MM.1S (cell line): Measurements from ENCODE around the gene ADAMTS12.

Source experiments
- DNase-seq: peaks from one replicate; pipeline ENCODE4 v3.0.0-alpha.2; 2015
- H2AFZ ChIP-seq: fragments of 300-600 bp; sonication (generic); 2 replicates; pipeline ENCODE4 v1.6.0; 2016; ENCODE audit warnings: antibody characterized with exemption, low read length
- H3F3A ChIP-seq: fragments of 300-600 bp; sonication (generic); 2 replicates; pipeline ENCODE4 v1.6.1; 2016; ENCODE audit warnings: mild to moderate bottlenecking, antibody characterized with exemption, low read length, moderate library complexity, mixed read lengths; ENCODE audit not compliant: insufficient read depth
- H3K27ac ChIP-seq: fragments of 300-600 bp; sonication (generic); 2 replicates; pipeline ENCODE4 v1.5.1; 2016; ENCODE audit warnings: mild to moderate bottlenecking, low read length
- H3K27me3 ChIP-seq: fragments of 300-600 bp; sonication (generic); replicated peaks from 2 replicates; pipeline ENCODE4 v1.6.0; 2016; ENCODE audit warnings: low read length; ENCODE audit not compliant: insufficient read depth
- H3K36me3 ChIP-seq: fragments of 300-600 bp; sonication (generic); replicated peaks from 2 replicates; pipeline ENCODE4 v1.6.1; 2016; ENCODE audit warnings: mild to moderate bottlenecking, low read length, mixed read lengths; ENCODE audit not compliant: insufficient read depth
- H3K4me1 ChIP-seq: fragments of 300-600 bp; sonication (generic); 2 replicates; pipeline ENCODE4 v1.6.1; 2016; ENCODE audit warnings: low read length, mixed read lengths
- H3K4me2 ChIP-seq: fragments of 300-600 bp; sonication (generic); 2 replicates; pipeline ENCODE4 v1.6.0; 2016; ENCODE audit warnings: low read depth, low read length
- H3K4me3 ChIP-seq: fragments of 300-600 bp; sonication (generic); 2 replicates; pipeline ENCODE4 v1.5.1; 2016; ENCODE audit warnings: low read length, mixed read lengths
- H3K79me2 ChIP-seq: fragments of 300-600 bp; sonication (generic); 2 replicates; pipeline ENCODE4 v1.6.1; 2016; ENCODE audit warnings: mixed run types, low read length, mixed read lengths
- H3K9ac ChIP-seq: fragments of 300-600 bp; sonication (generic); 2 replicates; pipeline ENCODE4 v1.6.1; 2016; ENCODE audit warnings: low read length, mixed read lengths
- H3K9me2 ChIP-seq: fragments of 300-600 bp; sonication (generic); replicated peaks from 2 replicates; pipeline ENCODE4 v1.6.1; 2016; ENCODE audit warnings: mild to moderate bottlenecking, low read length, mixed read lengths; ENCODE audit not compliant: insufficient read depth
- H3K9me3 ChIP-seq: fragments of 300-600 bp; sonication (generic); replicated peaks from 2 replicates; pipeline ENCODE4 v1.6.1; 2016; ENCODE audit warnings: mild to moderate bottlenecking, low read length, mixed read lengths; ENCODE audit not compliant: insufficient read depth
- H4K20me1 ChIP-seq: fragments of 300-600 bp; sonication (generic); 2 replicates; pipeline ENCODE4 v1.6.1; 2016; ENCODE audit warnings: mild to moderate bottlenecking, low read length, moderate library complexity, mixed read lengths; ENCODE audit not compliant: insufficient read depth
- EZH2 ChIP-seq: fragments of 300-600 bp; sonication (generic); optimal IDR thresholded peaks from 2 replicates; pipeline ENCODE3; 2017; ENCODE audit warnings: low read depth, mild to moderate bottlenecking, antibody characterized with exemption, low read length, mixed read lengths
- EZH2phosphoT487 ChIP-seq: fragments of 300-600 bp; sonication (generic); IDR thresholded peaks from 2 replicates; pipeline ENCODE4 v1.6.1; 2018; ENCODE audit warnings: antibody characterized with exemption, low read length
- TF ChIP-seq, protein P1 (sequence below): fragments of 300-600 bp; sonication (generic); IDR thresholded peaks from 2 replicates; pipeline ENCODE4 v1.5.1; 2016; ENCODE audit warnings: antibody characterized with exemption, low read length, mixed read lengths

The ADAMTS12 gene

DNA sequence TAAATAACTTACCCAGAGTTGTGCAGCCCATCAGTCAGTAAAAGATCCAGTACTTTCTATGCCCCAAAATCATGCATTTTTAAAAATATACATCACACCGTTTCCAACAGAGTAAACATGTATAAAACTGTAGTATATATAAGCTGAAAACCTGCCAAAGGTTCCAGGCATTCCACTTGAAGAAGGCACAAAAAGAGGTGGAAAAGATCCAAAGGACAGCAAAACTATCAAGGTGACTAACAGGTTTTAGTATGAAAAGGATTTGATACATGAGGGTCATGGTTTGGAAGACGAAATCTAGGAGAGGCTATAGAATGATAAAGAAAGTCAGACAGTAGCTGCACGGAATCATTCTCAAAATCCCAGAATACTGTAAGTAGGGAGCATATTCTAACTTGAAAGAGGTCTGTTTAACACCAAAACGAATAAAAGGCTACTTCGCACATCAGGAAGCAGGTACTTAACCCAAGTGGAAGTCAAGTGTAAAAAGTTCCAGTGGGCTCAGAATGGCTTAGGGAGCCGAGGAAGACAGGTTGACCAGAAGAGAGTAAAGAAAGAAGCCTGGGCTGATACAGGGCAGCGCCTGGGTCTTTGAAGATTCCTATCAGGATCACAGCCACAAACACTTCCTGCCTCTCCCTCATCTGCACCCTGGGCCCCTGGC, 207.2 kb downstream of the ADAMTS12 start:
- Histone ChIP-seq H3K9ac (no peak overlapping the region), H3F3A (no peaks in the 10 kb centered on the region)

DNA sequence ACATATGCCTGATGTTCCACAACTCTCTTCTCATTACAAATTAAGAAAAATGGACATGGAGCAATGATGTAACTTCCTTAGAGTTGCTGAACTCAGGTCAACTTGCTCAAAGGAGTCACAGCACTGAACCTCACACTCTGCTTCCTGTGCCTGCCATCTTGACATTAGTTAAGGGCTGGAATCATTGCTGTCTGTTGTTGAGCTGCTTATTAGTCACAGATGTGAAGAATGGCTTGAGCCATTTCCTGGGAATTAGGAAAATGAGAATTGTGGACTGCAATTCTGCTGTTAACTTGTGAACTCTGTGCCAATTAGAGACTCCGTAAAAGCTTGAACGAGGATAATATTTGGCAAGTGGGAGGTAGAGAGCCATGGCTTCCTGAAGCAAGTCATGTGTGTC, 212.0 kb downstream of the ADAMTS12 start:
- Histone ChIP-seq H3K9me3 (no peaks in the 10 kb centered on the region), H3K9ac (no peak overlapping the region), H3K9me2 (no peaks in the 10 kb centered on the region), H4K20me1 (no peaks in the 10 kb centered on the region), H3K27me3 (no peaks in the 10 kb centered on the region), H3K36me3 (no peaks in the 10 kb centered on the region), H3K4me1 (peaks cover 11% of the 10 kb centered on the region; the same call in 1 of the 2 replicates), H3K79me2 (no peaks in the 10 kb centered on the region), H2AFZ (no peak overlapping the region), H3F3A (no peaks in the 10 kb centered on the region), H3K4me2 (no peak overlapping the region), H3K4me3 (no peak overlapping the region), H3K27ac (no peak overlapping the region)
- TF ChIP-seq EZH2phosphoT487, result no peak
- TF ChIP-seq, protein P1, sequence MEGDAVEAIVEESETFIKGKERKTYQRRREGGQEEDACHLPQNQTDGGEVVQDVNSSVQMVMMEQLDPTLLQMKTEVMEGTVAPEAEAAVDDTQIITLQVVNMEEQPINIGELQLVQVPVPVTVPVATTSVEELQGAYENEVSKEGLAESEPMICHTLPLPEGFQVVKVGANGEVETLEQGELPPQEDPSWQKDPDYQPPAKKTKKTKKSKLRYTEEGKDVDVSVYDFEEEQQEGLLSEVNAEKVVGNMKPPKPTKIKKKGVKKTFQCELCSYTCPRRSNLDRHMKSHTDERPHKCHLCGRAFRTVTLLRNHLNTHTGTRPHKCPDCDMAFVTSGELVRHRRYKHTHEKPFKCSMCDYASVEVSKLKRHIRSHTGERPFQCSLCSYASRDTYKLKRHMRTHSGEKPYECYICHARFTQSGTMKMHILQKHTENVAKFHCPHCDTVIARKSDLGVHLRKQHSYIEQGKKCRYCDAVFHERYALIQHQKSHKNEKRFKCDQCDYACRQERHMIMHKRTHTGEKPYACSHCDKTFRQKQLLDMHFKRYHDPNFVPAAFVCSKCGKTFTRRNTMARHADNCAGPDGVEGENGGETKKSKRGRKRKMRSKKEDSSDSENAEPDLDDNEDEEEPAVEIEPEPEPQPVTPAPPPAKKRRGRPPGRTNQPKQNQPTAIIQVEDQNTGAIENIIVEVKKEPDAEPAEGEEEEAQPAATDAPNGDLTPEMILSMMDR, result no peak
- TF ChIP-seq EZH2, result no peak
- DNase-seq, result no peak

More for the DNA sequence above, 207.2 kb downstream of the ADAMTS12 start:
- no peak overlapping the region for H3K27ac ChIP-seq
- no peaks in the 10 kb centered on the region for H4K20me1 ChIP-seq
- DNase-seq, result no peak
- H3K4me1 ChIP-seq, result no peaks in the 10 kb centered on the region
- no peaks in the 10 kb centered on the region for H3K79me2 ChIP-seq
- H3K9me3 ChIP-seq, result no peaks in the 10 kb centered on the region
- no peak overlapping the region for H2AFZ ChIP-seq
- H3K4me2 ChIP-seq, result no peak overlapping the region
- H3K36me3 ChIP-seq, result no peaks in the 10 kb centered on the region
- H3K4me3 ChIP-seq, result no peak overlapping the region
- H3K27me3 ChIP-seq, result no peaks in the 10 kb centered on the region
- TF ChIP-seq EZH2phosphoT487 (no peak), EZH2 (no peak)
- TF ChIP-seq, protein P1, result no peak
- no peaks in the 10 kb centered on the region for H3K9me2 ChIP-seq

DNA sequence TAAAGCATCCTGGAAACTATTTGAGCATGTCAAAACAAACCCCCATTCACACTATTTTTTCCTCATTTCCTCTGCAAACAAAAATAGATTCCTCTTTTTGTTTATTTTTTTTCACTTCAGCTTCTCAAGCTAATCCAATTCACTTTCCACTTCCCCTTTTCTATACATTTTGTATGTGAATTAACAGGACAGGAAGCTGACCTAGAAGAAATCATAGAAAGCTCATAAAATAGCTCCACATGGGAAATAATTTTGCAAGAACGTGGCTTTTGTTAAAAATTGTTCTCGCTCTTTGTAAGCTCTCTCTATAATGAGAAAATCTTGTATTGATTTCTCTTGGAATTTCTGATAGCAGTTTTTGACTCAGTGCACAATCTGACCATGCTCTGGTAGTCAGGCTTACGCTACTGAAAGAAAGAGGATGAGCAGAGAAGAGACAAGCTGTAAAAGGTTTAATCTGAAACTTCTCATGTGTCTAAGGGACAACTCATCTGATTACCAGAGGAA, 215.8 kb downstream of the ADAMTS12 start:
- H3K9ac ChIP-seq, result no peak overlapping the region

More for the DNA sequence above, 215.8 kb downstream of the ADAMTS12 start:
- Histone ChIP-seq H3K79me2 (no peaks in the 10 kb centered on the region), H3K27me3 (no peaks in the 10 kb centered on the region), H3K4me2 (peak overlapping the region; percentile 30), H3K9me3 (no peaks in the 10 kb centered on the region), H3K4me3 (no peak overlapping the region), H3K9me2 (no peaks in the 10 kb centered on the region), H3K27ac (peak overlapping the region; percentile 51; the same call in 1 of the 2 replicates), H3F3A (no peaks in the 10 kb centered on the region), H4K20me1 (no peaks in the 10 kb centered on the region), H3K36me3 (no peaks in the 10 kb centered on the region), H3K4me1 (peaks cover 11% of the 10 kb centered on the region; the same call in 1 of the 2 replicates), H2AFZ (no peak overlapping the region)
- DNase-seq, result peak; percentile 11
- TF ChIP-seq EZH2 (no peak), EZH2phosphoT487 (no peak)
- TF ChIP-seq, protein P1, result no peak
